Loucy (cell line): ENCODE measurements around the gene SLC17A5.

ENCODE experiments used
- EZH2phosphoT487 ChIP-seq: fragments of 200-600 bp; IDR thresholded peaks from 2 replicates; pipeline ENCODE4 v1.6.1; 2018; ENCODE audit warnings: antibody characterized with exemption, mild to moderate bottlenecking, moderate library complexity, borderline replicate concordance
- TF ChIP-seq, protein P1 (sequence below): fragments of 200-600 bp; sonication (generic); conservative IDR thresholded peaks from 2 replicates; pipeline ENCODE4 v1.5.1; 2014; ENCODE audit warnings: mild to moderate bottlenecking, antibody characterized with exemption, low read length

DNA sequence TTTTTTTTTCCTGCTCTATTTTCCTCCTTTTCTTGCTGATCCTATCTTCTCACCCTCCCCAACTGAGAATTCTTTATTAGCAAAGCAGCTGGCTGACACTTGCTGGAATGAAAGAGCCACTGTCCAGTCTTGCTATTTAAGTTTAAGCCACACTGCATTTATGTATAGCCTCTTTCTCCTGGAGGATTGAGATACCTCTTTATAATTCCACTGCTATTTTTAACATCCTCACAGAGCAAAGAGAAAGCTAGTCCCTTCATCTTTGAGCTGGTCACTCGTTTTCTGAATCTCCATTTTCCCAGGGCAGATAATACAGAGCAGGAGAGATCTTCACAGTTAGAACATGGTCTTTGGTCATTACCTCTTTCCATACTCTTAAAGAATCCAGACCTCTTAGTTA lies 97.0 kb downstream of the SLC17A5 start:
- TF ChIP-seq, protein P1, sequence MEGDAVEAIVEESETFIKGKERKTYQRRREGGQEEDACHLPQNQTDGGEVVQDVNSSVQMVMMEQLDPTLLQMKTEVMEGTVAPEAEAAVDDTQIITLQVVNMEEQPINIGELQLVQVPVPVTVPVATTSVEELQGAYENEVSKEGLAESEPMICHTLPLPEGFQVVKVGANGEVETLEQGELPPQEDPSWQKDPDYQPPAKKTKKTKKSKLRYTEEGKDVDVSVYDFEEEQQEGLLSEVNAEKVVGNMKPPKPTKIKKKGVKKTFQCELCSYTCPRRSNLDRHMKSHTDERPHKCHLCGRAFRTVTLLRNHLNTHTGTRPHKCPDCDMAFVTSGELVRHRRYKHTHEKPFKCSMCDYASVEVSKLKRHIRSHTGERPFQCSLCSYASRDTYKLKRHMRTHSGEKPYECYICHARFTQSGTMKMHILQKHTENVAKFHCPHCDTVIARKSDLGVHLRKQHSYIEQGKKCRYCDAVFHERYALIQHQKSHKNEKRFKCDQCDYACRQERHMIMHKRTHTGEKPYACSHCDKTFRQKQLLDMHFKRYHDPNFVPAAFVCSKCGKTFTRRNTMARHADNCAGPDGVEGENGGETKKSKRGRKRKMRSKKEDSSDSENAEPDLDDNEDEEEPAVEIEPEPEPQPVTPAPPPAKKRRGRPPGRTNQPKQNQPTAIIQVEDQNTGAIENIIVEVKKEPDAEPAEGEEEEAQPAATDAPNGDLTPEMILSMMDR = no peak
- TF ChIP-seq EZH2phosphoT487 = no peak
